HG03196 (cell line): ENCODE measurements around the gene A1CF.

Experiments used
- ATAC-seq: cut with Tn5 transposase; IDR thresholded peaks from one replicate; pipeline ENCODE4 v1.9.1; 2021; ENCODE audit not compliant: unreplicated experiment

The A1CF gene

DNA sequence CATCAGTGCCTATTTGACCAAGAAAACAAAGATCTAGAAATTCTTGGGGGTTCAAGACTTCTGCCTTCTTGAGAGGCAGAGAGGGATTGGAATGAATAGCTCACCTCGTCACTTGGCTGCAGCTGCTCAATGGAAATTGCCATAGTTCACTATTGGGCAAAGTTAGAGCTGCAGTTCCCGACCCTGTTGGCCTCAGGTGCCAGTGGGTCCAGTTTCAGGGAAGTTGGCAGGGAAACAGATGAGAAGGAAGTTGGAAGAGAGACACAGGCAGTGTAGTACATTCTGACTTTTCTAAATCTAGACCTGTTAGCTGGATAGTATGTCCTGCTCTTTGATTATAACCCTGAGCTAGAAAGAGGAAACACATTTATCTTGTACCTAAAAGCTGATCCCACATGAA lies 19.1 kb downstream of the A1CF start:
- no peak for ATAC-seq

DNA sequence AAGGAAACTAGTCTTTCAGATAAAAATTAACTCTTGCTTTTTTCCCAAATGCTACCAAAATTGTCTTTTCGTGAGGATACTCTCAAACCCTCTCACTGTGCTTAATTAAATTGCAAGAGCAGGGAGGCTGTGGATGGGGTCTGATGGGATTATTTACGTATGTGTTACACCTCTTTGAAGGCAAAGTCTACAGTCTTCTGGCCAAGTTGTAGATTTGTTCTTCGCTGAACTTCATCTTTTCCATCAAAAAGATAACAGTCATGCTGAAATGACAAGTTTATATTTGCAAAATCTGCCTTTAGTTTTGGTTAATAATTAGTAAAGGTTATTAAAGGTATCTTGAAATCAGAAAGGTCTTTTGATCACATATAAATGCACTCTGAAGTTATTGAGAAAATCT lies 22.7 kb downstream of the A1CF start:
- ATAC-seq: no peak

DNA sequence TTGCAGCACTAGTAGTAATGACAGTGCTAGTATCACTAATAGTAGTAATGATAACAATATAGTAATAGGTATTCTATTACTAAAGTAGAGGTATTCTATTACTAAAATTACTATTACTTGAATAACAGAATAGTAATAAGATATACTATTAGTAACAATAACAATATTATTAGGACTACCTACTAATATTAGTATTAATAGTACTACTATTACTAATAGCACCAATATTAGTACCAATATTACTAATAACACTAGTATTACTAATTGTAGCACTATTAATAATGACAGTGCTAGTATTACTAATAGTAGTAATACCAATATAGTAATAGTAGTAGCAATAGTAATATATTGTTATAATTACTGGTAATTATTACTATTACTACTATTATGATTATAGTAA lies 24.1 kb downstream of the A1CF start:
- ATAC-seq: no peak

DNA sequence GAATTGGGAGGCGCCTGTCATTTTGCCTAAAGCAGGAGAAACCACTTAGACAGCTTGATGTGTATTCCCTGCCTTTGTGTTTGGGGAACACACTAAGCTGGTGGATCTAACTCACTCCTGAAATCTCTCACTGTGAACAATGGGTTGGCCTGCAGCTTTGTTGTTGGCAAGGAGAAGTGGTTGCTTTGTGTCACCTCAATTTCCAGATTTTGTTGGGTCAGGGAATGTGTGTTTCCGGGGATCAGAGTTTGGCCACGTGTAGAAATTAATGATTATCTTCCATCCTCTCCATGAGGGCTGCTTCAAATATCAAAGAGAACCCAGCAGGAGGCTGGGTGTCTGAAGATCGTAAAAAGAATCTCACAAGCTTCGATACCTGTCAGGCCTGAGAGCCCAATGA lies 27.8 kb downstream of the A1CF start:
- no peak for ATAC-seq

DNA sequence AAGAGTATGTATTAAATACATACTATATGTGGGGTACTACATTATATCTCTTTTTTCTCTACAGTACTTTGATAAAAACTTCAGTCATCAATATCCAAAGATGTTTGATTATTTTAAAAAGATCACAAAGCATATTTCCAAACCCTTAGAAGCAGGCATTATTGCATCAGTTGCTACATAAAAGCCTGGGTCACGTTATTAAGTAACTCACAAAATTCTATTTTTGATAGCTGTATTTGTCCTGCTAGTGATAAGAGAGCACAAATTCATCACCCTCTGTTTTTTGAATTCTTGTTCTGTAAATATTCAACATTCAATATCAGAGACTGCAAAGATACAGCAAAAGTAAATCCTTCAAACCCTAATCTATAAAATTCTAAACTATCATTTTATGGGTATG lies 30.0 kb downstream of the A1CF start:
- no peak for ATAC-seq

DNA sequence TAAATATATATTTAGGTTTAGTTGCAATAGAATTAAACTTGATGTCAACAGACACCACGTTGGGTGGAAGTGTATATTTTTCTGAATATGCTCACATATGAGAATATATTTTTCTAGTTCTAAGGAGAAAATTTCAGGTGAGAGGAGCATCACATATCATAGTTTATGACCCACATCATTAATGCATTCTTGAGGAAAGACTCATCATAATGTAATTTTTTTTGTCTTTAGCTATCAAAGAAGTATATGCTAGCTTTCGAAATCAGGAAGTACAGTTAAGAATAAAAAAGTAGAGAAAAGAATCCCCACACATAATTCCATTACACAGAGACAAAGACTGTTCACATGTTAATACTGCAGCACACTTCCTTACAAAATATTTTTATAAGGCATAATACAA lies 30.4 kb downstream of the A1CF start:
- ATAC-seq: no peak

DNA sequence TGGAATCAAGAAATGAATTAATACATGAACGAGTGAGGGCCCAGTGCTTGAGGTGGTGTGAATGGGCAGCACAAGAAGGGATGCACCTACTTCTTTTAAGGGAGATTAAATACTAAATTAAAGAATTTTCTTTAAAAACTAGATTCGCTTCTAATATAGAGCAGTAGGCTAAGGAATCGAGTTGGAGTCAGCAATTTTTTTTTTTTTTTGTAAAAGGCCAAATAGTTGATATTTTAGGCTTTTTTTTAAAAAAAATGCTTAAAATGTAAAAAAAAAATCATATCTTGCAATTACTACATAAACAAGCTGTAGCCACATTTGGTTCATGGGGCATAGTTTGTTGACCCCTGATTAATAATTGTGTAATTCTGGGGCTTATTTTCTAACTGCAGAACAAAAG lies 31.9 kb downstream of the A1CF start:
- no peak for ATAC-seq

DNA sequence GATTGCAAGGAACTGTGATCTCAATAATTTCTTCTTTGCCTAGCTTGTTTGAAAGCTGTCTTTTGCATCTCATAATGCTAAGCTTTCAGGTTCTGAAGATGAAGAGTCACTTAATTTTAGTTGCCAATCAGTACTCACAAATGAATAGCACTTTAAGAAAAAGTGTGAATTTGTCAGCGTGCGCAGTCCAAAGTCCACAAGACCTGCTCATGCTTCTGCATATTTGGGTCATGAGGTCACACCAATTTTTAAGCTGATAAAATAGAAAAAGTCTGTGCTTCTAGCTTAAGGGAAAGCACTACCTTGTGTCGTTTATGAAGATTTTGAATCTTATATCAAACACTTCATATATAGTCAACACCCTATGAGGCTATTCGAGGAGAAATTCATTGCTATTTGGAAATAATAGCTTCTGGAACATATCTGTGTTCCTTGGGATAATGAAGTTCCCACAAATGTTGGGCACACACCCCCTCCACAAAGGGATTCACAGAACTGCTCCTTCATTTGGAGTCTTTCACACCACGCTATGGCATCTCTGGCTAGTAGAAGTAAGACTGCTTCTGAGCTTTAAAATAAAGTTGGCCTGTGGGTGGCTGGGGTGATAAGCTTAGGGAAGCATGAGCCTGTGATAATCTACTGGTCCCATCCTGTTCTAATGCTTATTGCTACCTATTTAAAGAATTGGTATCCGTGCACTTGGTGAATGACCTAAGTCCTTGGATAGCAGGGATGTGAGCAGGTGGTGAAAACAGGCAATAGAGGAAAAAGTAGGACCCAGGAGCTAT lies 33.3 kb downstream of the A1CF start:
- ATAC-seq: no peak

DNA sequence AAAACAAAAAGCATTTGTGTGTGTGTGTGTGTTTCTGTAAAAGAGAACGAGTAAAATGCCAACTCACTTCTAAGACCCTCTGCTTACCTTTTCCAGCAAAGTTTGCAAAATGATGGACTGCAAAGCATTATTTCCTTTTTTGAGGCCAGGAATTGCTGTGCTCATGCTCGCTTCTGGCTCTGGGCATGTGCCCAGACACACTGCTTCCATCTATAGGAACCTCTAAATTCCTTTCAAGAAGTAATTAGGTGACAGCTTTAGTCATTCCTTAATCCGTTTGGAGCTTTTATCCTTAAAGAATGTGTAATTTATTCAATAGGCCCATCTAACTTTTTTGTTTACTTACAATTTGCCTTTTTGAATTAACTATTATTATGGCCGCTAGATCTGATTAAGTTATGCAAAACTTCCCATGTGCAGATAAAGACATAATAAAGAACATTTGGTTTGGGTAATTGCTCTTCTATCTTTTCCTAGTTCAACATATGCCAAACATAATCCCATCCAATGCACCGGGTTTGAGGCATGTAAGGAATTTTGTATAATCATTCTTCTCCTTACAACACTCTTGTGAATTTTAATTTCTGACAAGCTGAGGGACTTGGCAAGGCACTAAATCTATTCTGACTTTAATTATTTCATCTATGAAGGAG lies 34.7 kb downstream of the A1CF start:
- ATAC-seq: no peak

DNA sequence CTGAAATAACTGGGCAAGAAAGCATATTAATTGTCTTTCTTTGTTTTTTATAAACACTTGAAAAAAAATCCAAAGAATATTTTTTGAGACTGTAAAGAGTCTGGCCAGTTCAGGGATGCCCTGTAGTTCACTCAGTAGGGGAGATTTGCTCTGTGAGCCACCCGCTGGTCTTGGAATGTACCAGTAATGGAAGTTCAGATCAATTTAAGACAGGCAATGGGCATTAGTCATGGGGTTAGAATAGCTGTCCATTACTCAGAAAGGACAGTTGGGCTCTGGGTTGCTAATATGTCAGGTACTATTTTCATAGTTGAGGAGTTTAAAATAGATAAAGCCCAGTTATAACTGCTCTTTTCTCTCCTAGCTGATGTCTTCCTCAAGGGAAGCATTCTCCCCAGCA lies 38.7 kb downstream of the A1CF start:
- no peak for ATAC-seq

DNA sequence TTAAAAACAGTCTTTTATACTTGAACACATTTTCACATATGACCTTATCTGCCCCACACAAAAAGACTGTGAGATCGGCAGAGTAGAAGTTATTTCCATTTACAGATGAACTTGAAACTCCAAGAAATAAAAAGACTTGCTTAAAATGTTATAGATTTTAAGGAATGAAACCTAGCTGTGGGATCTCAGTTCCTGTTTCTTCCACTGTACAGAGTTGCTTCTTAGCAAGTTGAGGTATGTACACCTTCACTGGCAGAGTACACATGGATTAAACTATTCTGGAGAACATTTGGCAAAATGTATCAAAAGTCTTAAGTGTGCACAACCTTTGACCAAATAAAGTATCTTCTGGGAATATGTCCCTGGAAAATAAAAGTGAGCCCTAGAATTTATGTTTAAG lies 48.3 kb downstream of the A1CF start:
- ATAC-seq: no peak

DNA sequence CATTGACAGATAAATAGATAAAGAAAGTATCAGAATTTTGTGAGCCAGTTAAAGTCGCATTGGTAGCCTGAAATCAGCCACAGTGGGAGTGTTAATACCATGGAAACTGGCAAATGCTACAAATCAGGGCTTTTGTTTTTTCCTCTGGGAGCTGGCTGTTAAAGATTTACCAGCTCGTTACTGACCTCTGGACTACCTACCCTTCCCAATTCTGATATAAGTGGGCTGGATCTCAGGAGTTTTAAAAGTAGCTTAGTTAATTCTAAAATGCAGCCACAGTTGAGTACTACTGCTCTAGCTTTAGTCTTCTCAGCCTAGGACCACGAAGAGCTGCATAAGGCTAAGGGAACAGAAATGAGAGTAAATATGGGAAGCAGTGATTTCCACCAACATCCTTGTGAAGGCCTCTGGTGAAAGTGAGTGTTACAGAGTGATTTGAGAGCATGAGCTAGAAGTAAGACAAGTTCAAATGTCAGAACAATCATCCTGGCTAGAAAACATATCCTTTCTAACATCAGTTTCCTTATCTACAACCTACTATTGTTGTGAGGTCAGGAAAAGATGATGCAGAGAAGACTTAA lies 53.2 kb downstream of the A1CF start:
- no peak for ATAC-seq

DNA sequence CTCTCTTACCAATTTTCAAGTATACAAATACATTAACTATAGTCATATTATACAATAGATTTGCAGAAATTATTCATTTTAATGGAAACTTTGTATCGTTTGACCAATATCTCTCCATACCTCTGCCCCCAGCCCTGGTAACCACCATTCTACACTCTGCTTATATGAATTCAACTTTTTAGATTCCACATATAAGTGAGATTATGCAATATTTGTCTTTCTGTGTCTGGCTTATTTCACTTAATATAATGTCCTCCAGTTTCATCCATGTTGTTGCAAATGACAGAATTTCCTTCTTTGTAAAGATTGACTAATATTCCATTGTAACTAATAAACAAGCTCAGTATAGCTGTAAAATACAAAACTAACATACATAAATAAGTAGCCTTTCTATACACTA lies 55.4 kb downstream of the A1CF start:
- ATAC-seq: no peak

DNA sequence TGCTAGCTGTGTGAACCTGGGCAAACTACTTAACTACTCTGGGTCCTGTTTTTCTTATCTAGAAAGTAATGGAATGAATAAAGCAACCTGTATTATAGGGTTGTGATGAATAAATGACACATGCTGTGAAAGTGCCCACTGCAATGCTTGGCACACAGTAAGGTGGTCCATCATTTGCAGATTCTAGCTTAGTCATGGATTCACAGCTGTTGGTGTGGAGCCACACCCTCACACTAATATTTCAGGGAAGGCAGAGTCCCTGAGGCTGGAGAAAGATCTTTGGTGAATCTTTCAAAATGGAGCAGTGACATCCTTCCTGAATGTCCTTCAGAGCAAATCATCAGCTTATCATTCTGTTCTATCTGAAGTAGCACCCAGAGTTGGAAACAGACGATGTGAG lies 60.6 kb downstream of the A1CF start:
- ATAC-seq: no peak

DNA sequence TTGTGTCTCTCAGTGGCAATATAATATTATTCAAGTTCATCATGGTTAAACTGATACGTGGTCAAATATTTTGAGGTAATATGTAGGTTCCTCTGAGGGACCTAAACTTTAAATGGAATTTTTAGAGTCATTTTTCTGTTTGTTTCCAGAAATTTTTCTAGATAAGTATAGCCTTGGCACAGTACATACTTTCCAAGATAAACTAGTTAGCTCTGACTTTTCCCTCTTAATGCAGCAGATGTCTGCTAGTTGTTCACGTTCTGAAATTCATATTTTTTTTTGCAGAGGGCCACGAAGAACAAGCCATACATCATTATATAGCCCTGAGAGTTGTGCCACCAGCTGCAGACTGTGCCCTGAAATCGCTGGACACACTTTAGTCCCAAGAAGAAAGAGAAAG lies 61.6 kb downstream of the A1CF start:
- ATAC-seq: no peak

DNA sequence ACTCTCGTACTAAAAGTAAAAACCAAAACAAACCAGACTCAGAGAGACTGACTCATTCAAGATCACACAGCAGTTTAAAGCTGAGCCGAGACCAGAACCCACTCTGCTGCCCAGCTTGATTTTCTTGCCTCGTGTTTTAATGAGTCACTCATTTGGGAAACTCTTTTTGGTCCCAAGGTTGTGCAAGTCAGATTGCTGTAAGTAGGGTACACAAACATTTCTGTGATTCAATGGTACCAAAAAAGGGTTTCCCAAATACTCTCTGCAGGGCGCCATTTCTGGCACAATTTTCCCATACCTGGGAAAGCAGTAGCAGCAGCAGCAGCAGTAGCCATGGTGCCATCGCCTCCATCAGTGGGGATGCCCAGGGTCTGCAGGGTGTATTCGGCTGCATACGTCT lies 75.8 kb downstream of the A1CF start:
- no peak for ATAC-seq

DNA sequence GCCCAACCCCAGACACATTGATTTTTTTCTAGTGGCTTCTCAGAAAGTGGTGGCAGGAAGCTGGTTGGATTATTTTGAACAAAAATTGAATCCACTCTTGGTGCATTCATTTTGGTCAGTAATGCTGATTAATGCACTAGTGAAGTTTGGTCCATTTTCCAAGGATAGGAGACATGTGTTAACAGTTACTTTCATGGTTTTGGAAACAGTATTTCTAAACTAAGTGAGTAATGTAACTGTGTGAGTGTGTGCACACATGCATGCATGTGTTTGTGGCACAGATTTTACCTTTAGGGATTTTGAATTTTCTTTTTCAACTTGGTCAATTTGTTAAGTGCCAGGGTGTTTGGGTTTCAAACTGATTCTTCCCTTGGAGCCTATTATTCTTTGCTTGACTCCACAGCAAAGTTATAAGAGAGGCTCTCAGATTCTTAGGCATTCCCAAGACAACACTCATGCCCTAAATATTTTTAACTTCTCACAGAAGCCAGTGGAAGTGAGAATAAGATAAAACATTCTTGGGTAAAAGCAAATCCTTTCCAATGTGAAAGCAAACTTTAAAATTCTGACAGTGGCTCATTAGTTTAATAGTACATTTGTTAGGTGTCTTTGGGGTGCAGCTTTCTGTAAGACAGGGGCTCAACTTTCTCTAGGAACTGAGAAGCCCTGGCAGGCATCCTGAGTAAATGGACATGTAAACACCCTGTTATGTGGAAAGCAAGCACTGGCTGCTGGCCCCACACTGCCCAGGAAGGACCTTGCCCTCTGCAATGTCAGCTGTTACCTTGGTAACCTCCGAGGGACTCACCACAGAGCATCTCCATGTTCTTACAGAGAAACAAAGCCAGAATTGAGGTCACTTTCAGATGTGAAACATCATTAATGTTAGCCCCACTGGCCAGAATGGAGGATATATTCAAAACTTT lies 77.3 kb downstream of the A1CF start:
- ATAC-seq: no peak

DNA sequence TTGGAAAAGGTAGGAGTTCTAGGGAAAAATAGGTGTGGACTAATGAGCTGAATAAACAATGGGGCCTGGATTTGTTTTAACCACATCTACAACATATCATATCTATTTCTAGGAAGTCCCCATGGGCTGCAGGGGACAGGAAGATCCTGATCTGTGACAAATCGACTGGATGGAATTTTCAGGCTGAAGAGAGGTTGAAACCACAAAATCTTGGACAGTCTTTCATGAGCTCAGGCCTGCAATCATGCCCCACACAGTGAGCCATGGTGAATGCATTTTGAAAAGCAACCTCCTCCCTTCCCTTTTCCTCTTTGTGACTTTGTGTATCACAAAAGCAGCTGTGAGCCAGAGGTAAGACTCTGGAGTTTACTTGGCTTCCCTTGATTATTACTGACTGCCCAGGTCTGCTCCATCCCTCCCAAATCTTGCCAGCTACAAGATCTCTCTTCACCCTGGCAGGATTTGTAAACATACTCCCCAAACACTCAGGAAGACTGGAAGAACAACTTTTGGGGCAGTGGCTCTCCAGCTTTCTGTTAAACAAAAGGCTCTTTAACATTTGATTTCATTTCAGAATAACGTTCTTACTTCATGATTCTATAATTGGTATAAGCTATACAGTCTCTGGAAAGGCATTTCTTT lies 79.3 kb downstream of the A1CF start:
- no peak for ATAC-seq

DNA sequence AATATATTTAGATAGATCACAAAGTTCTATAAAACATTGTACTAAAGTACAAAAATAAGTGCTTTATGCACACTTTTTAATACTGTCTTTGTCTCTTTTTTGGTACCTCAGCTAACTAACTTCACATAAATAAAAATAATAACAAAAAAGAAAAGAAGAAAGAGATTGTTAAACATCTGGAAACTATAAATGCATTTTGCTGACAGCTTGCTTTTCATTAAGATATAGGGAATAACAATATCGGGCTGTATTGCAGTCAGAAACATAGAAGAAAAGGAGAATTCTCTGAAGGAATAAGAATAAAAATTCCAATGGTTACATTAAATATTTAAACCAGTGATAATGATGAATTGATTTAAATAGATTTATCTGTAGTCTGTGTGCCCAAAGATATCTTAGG lies 85.8 kb downstream of the A1CF start:
- no peak for ATAC-seq

DNA sequence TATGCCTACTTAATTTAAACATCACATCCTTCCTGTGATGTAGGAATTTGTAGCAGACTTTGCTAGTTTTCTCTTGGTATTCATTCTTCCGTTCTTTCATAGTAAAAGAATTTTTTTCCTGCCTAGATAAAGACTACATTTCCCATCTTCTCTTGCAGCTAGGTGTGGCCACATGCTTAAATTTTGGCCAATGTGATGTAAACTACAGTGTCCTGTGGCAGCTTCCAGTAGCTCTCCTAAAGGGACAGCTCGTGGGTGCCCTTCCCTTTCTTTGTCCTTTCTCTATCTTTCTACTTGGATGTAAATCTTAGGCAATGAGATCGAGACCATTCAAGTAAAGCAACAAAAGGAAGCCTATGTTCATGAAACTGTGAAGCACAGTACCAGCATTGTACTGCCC lies 87.1 kb downstream of the A1CF start:
- ATAC-seq: no peak

DNA sequence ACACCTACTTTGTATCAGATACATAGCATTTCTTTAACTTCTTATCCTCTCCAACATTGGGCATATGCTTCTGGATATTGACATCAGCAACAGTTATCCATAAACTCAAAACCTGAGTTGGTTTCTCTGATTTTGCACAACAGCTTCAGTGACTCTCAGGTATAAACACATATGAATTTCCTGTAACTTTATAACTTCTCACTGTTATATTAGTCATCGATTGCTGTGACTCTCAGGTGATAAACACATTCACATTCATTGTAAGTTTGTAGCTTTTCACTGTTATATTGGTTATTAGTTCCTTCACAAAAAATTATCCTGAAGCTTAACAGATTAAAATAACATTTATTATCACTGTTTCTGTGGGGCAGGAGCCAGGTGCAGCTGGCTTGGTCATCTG lies 88.7 kb downstream of the A1CF start:
- ATAC-seq: no peak
